IPS DF 4.7 (cell line): ENCODE results near the gene STAT4.
A peak's percentile ranks its signal among the peaks of the same experiment; 100 is the strongest.

Experiments used
- DNase-seq: peaks from one replicate; pipeline ENCODE4 v3.0.0-alpha.2; 2013; ENCODE audit warnings: low spot score; ENCODE audit errors: extremely low read depth

STAT4 gene

DNA sequence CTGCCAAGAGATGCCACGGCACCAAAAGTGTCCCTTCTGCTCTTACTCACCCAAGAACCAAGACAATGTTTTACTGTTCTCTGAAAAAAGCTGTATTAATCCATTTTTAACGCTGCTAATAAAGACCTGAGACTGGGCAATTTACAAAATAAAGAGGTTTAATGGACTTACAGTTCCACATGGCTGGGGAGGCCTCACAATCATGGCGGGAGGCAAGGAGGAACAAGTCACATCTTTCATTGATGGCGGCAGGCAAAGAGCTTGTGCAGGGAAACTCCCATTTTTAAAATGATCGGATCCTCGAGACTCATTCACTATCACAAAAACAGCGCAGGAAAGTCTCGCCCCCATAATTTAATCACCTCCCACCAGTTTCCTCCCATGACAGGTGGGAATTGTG, 135.0 kb downstream of the STAT4 start:
- DNase-seq = no peak

DNA sequence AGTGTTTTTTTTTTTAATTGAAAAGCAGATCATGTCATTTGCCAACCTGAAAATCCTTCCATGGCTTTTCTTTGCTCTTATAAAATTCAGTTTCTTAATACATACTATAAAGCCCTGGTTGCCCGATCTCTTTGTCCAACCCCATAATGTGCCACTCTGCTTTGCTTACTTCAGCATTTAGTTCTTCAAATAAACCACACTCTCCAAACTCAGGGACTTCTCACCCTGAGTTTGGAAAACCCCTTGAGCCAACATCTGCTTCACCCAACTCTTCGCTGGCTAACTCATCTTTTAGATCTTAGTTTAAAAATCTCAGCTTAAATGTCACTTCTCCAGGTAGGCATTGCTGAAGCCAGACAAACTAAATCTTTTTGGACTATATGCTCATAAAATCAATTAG, 135.6 kb downstream of the STAT4 start:
- no peak for DNase-seq

DNA sequence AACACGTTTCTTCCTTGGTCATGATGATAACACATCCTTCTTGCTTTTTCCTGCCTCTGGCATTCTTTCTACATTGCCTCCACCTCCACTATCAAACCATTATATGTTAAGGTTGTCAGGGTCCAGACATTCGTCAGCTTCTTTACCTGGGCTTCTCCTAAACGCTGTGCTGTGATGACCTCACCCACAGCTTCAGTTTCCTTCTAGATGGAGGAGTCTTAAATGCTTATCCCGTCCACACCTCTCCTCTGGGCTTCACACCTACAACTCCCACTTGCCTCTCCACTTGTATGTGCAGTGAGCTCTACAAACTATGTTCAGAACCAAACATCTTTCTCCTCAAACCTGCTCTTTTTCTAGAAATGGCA, 136.2 kb downstream of the STAT4 start:
- no peak for DNase-seq

GRCh38 chr2:191013932-191014652, 136.7 kb downstream of the STAT4 start, which contains the start of gene STAT1:
Gene STAT1, minus strand, starts transcription at chr2:191014171. Its CDS starts 4,168 bp downstream, at chr2:191010003.
- DNase-seq = peak; percentile 33

DNA sequence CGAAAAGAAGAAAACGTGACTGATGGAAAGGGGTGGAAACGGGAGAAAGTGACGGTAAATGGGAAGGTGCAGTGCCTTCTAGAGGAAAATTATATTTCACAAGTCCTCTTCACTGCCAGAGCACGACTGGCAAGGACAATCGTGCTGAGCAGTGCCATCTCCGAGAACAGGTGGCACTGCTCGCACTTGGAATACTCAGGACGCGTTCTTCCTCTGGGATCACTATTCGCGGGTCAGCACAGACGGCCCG, 137.2 kb downstream of the STAT4 start:
- DNase-seq = no peak

- DNase-seq = no peak
These were observed 137.7 kb downstream of the STAT4 start for GRCh38 chr2:191012845-191013681.

- no peak for DNase-seq
These were observed 138.4 kb downstream of the STAT4 start for GRCh38 chr2:191012346-191012745.

DNA sequence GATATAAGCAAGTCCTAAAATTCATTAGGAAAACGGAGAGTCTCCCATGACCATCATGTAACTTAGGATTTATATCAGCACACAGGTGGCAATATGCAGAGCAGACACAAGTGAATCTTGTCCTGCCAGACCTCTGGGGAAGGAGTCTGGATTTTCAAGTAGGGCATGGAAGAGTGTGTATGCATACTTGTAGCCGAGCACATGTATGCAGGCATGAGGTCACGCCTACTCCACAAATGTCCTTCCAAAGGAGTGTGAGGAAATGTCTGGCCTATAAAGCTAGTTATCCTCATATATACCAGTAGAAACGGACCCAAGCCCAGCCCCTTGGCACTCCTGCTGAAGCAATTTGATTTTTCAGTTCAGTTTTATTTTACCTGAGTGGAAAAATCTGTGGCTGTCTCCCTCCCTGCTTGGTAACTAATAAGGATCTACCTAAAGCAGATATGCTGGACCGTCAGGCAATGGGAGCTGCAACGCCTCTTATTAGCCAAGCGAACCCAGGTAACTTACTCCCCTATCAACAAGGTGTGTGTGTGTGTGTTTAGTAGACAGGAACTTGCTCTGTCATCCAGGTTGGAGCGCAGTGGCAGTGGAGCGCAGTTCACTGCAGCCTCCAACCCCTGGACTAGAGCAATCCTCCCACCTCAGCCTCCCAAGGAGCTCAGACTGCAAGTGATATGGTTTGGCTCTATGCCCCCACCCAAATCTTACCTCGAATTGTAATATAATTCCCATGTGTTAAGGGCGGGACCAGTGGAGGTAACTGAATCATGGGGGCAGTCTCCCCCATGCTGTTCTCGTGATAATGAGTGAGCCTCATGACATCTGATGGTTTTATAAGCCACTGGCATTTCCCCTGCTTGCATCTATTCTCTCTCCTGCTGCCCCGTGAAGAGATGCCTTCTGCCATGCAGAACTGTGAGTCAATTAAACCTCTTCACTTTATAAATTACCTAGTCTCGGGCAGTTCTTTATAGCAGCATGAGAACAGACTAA, 139.6 kb downstream of the STAT4 start:
- no peak for DNase-seq

GRCh38 chr2:191009541-191010374, 141.0 kb downstream of the STAT4 start:
- no peak for DNase-seq

GRCh38 chr2:191008286-191008685, 142.5 kb downstream of the STAT4 start:
- no peak for DNase-seq

- DNase-seq = no peak
These were observed 143.6 kb downstream of the STAT4 start for GRCh38 chr2:191006997-191007783.

DNA sequence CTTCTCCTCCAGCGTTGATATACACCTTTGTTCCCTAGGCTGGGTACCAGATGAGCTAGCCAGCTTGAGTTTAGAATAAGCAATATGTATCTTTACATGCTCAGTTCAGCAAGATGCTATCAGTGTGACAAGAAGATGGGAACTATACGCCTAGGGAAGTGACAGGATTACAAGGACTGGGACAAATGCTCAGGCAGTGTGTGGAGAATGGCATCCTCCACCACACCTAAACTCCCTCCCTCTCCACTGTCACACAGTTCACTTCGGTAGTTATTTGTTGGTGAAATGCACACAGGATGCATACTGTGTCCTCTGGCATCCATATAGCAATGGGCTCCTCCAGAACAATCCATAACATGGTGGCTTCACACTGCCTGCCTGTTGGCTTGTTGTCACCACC, 144.5 kb downstream of the STAT4 start:
- no peak for DNase-seq

GRCh38 chr2:191003405-191004309, 147.1 kb downstream of the STAT4 start:
- no peak for DNase-seq

- DNase-seq = no peak
These were observed 149.2 kb downstream of the STAT4 start for GRCh38 chr2:191001624-191002023.

GRCh38 chr2:191001032-191001431, 149.8 kb downstream of the STAT4 start:
- DNase-seq = no peak

- no peak for DNase-seq
These were observed 150.7 kb downstream of the STAT4 start for GRCh38 chr2:190999949-191000665.

DNA sequence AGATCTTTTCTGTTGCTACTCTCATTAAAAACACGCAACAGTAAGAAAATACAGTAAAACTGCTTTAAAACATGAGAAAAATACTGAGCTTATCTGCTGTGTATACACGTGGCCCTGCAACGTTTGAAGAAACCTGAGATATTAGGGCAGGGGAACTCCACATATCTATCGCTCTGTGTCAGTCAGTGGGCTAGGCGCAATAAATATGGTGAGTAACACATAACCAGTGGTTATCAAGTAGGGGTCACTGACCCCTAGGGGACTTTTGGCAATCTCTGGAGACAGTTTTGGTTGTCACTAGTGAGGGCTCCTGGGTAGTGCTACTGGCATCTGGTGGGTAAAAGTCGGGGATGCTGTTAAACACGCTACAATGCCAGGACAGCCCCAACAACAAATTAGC, 151.7 kb downstream of the STAT4 start:
- no peak for DNase-seq

DNA sequence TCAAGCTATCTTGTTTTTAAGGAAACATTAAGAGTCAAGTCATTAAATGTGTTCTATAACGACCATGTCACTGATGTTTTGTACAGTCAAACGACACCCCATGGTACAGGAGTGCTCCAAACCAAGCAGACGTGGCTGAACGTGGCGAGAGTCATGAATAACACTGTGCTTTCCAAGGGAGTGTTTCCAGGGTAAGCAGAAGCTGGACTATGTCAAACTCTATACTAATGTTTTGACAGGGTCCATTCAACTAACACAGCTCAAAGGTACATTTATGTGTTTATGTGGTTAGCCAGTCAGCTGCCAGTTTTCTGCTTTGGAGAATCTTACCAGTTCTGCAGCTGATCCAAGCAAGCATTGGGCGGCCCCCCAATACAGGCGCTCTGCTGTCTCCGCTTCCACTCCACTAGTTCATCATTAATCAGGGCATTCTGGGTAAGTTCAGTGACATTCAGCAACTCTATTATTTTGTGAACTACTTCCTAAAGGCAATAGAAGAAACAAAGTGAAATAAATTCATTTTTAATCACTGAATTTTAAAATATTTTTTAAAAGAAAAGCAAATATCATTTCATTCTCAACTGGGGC, 153.2 kb downstream of the STAT4 start:
- no peak for DNase-seq
